SHP77 (cell line): Measurements from ENCODE around the gene ASCL3.
A peak's percentile ranks its signal among the peaks of the same experiment; 100 is the strongest.
"Not testable (repeated sequence)": the region's sequence is repeated elsewhere in the genome, so short reads cannot be mapped to it uniquely, and the experiment has no call there.

ENCODE experiments used
- DNase-seq, 2 experiments: peaks; one replicate each; lab custom pipeline; 2025; lab: John Stamatoyannopoulos, UW

ASCL3 gene

GRCh38 chr11:8947230-8947943 lies 4.6 kb upstream of the ASCL3 start:
- DNase-seq: no peak

GRCh38 chr11:8941341-8942103 lies 1.3 kb downstream of the ASCL3 start:
- DNase-seq: no peak

GRCh38 chr11:8937659-8938058 lies 5.2 kb downstream of the ASCL3 start:
- DNase-seq: no peak

- DNase-seq: no peak
Measured at GRCh38 chr11:8937159-8937558, 5.7 kb downstream of the ASCL3 start.

GRCh38 chr11:8935789-8936188 lies 7.0 kb downstream of the ASCL3 start:
- not testable (repeated sequence) for DNase-seq

GRCh38 chr11:8934742-8935488 lies 7.9 kb downstream of the ASCL3 start:
- DNase-seq: no peak

GRCh38 chr11:8933931-8934330 lies 8.9 kb downstream of the ASCL3 start:
- no peak for DNase-seq

- no peak for DNase-seq
Measured at GRCh38 chr11:8932564-8933180, 10.1 kb downstream of the ASCL3 start, which contains the start of gene C11orf16. TSS of gene C11orf16 (minus strand) at chr11:8932947. CDS start at chr11:8932308, 639 bp downstream.

GRCh38 chr11:8930456-8931175 lies 12.2 kb downstream of the ASCL3 start:
- no peak for DNase-seq

- DNase-seq: no peak
Measured at GRCh38 chr11:8928981-8929615, 13.7 kb downstream of the ASCL3 start.

GRCh38 chr11:8928205-8928604 lies 14.6 kb downstream of the ASCL3 start:
- no peak for DNase-seq

GRCh38 chr11:8927233-8927632 lies 15.6 kb downstream of the ASCL3 start:
- no peak for DNase-seq

GRCh38 chr11:8926236-8926635 lies 16.6 kb downstream of the ASCL3 start:
- no peak for DNase-seq

- no peak for DNase-seq
Measured at GRCh38 chr11:8925711-8926110, 17.1 kb downstream of the ASCL3 start.

- no peak for DNase-seq
Measured at GRCh38 chr11:8922691-8923090, 20.1 kb downstream of the ASCL3 start.

GRCh38 chr11:8917157-8917825 lies 25.5 kb downstream of the ASCL3 start:
- DNase-seq: no peak

GRCh38 chr11:8914661-8915018 lies 28.2 kb downstream of the ASCL3 start:
- no peak for DNase-seq

- DNase-seq: no peak
Measured at GRCh38 chr11:8913961-8914660, 28.7 kb downstream of the ASCL3 start.

GRCh38 chr11:8911029-8911823 lies 31.6 kb downstream of the ASCL3 start, which contains the start of gene AKIP1:
TSS of gene AKIP1 (plus strand) at chr11:8911189. CDS start at chr11:8911450, 261 bp downstream.
- peak; percentile 84 to 86 for DNase-seq
